D721Med (cell line): ENCODE measurements around the gene CCM2.

Experiments used
- DNase-seq: peaks from one replicate; pipeline ENCODE4 v3.0.0; 2011; ENCODE audit warnings: low spot score; ENCODE audit not compliant: insufficient read length
- FAIRE-seq: peaks from 2 replicates; lab custom pipeline; 2011; peaks lifted over from hg19 to GRCh38; lab: Jason Lieb, UNC
- CTCF ChIP-seq: IDR thresholded peaks from 2 replicates; pipeline ENCODE4 v1.5.1; 2012; ENCODE audit warnings: mild to moderate bottlenecking, control low read depth; ENCODE audit not compliant: insufficient read depth; ENCODE audit errors: missing control alignments

Gene CCM2

GRCh38 chr7:45000093-45001032, at the start of gene CCM2:
TSS of gene CCM2 (plus strand) at chr7:45000201. CDS start at chr7:45000334, 133 bp downstream.
- no peak for TF ChIP-seq CTCF
- DNase-seq (no peak), FAIRE-seq (no peak)

- TF ChIP-seq CTCF: no peak
- DNase-seq: no peak
- FAIRE-seq: no peak
Measured at GRCh38 chr7:44953156-44953555, 46.8 kb upstream of the CCM2 start.

DNA sequence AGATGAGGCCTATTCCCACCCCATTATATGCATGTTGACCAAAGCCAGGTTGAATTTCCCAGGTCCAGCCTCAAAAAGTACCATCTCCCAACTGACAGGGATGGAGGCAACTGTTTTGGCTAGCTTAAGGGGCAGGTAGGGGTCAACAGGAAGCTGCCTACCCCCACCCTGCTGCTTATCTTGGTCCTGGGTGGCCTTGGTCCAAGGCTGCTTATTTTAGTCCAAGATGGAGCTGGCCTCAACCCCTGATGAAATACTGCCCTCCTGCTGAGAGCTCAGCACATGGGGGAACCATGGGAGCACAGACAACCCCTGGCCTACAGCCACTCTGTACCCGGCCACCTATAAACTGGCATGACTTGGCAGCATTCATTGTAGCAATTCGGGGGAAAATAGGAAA, 44.3 kb upstream of the CCM2 start:
- DNase-seq (no peak), FAIRE-seq (no peak)
- TF ChIP-seq CTCF: no peak

- TF ChIP-seq CTCF: no peak
- no peak for FAIRE-seq
- DNase-seq: no peak
Measured at GRCh38 chr7:44956157-44956766, 43.7 kb upstream of the CCM2 start.

DNA sequence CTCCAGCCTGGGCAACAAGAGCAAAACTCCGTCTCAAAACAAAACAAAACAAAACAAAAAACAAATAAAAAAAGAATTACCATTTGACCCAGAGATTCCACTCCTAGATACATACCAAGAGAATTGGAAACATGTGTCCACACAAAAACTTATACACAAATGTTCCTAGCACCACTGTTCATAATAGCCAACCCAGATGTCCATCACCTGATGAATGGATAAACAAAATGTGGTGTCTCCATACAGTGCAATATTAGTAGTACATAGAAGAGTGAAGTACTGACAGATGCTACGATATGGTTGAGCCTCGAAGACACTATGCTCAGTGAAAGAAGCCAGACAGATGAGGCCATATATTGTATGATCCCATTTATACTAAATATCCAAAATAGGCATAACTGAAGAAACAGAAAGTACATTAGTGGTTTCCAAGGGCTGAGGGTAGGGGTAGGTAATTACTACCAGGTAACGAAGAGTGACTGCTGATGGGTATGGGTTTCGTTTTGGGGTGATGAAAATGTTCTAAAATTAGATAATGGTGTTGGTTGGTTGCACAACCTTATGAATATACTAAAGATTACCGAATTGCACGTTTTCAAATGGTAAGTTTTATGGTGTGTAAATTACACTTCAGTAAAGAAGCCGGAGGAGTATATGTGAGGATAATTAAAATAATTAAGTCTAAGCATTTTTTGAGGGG, 41.2 kb upstream of the CCM2 start:
- no peak for DNase-seq
- no peak for FAIRE-seq
- no peak for TF ChIP-seq CTCF

DNA sequence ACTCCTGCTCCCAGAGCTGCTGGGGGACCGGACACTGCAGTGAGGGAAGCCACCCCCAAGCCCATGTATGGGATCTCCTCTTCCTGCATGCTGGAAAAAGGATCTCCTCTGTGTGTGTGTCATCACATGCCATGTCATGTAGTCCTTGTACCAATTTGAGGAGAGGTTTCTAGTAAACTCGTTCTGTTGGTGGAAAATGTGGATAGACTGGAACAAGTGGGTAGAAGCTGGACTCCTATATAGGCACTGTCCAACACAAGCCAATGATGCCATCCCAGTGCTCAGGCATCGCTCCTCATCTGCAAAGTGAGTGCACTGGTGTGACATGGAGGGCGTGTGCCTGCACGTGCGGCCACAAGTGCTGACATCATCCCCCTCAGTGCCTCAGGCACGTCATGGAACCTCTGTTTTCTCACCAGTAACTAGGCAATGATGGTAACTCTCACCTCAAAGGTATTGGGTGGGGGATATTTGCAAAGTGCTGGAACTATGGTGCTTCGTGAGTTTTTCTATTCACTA, 40.5 kb upstream of the CCM2 start:
- no peak for DNase-seq
- FAIRE-seq: no peak
- no peak for TF ChIP-seq CTCF
